Rectal smooth muscle tissue (tissue), 1 donor: ENCODE results near the gene ZNF512.
"Not testable (repeated sequence)": the region's sequence is repeated elsewhere in the genome, so short reads cannot be mapped to it uniquely, and the experiment has no call there.

Source experiments
- H3K27ac ChIP-seq: one replicate; pipeline ENCODE4 v1.7.0; 2013; ENCODE audit warnings: low read depth, low read length, inconsistent platforms
- H3K27me3 ChIP-seq: one replicate; pipeline ENCODE4 v1.7.0; 2013; ENCODE audit warnings: low read length; ENCODE audit not compliant: control insufficient read depth, insufficient read depth
- H3K36me3 ChIP-seq: one replicate; pipeline ENCODE4 v1.7.0; 2013; ENCODE audit warnings: low read length; ENCODE audit not compliant: control insufficient read depth, insufficient read depth
- H3K4me1 ChIP-seq: one replicate; pipeline ENCODE4 v1.7.0; 2013; ENCODE audit warnings: low read length; ENCODE audit not compliant: control insufficient read depth, insufficient read depth
- H3K4me3 ChIP-seq: one replicate; pipeline ENCODE4 v1.7.0; 2013; ENCODE audit warnings: low read length
- H3K9ac ChIP-seq: one replicate; pipeline ENCODE4 v1.7.0; 2013; ENCODE audit warnings: low read length

The ZNF512 gene

DNA sequence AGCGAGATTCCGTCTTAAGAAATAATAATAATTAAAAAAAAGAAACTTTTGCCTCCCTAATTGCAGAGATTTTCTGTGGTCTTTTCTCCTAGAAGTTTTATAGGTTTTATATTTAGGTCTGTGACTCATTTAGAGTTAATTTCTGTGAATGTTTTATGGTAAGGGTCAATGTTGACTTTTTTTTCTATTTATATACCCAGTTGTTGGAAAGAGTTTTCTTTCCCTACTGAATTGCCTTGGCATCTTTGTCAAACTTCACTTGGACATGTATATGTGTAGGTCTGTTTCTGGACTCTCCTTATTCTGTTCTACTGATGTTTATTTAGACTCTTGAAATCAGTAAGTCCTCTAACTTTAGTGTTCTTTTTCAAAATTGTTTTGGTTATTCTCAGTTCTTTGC, 5.5 kb downstream of the ZNF512 start:
- Histone ChIP-seq H3K4me3 (no peak overlapping the region), H3K4me1 (peaks cover 9% of the 10 kb centered on the region), H3K9ac (no peak overlapping the region), H3K27me3 (no peaks in the 10 kb centered on the region), H3K27ac (no peak overlapping the region), H3K36me3 (no peaks in the 10 kb centered on the region)

GRCh38 chr2:27591745-27592144, 8.9 kb downstream of the ZNF512 start:
- Histone ChIP-seq H3K27me3 (no peaks in the 10 kb centered on the region), H3K4me1 (no peaks in the 10 kb centered on the region), H3K9ac (no peak overlapping the region), H3K4me3 (no peak overlapping the region), H3K36me3 (no peaks in the 10 kb centered on the region), H3K27ac (no peak overlapping the region)

DNA sequence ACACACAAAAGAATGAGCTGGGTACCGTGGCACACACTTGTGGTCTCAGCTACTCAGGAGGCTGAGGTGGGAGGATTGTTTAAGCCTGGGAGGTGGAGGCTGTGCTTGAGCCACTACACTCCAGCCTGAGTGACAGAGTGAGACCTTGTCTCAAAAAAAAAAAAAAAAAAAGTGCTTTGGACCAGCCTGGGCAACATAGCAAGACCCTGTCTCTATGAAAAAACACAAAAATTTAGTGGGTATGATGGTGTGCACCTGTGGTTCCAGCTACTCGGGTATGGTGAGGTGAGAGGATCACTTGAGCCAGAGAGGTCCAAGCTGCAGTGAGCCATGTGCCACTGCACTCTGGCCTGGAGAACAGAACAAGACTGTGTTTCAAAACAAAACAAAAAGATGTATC, 10.4 kb downstream of the ZNF512 start:
- no peak overlapping the region for H3K4me3 ChIP-seq
- H3K9ac ChIP-seq: no peak overlapping the region
- H3K27ac ChIP-seq: no peak overlapping the region
- H3K27me3 ChIP-seq: no peaks in the 10 kb centered on the region
- H3K4me1 ChIP-seq: no peaks in the 10 kb centered on the region
- no peaks in the 10 kb centered on the region for H3K36me3 ChIP-seq

DNA sequence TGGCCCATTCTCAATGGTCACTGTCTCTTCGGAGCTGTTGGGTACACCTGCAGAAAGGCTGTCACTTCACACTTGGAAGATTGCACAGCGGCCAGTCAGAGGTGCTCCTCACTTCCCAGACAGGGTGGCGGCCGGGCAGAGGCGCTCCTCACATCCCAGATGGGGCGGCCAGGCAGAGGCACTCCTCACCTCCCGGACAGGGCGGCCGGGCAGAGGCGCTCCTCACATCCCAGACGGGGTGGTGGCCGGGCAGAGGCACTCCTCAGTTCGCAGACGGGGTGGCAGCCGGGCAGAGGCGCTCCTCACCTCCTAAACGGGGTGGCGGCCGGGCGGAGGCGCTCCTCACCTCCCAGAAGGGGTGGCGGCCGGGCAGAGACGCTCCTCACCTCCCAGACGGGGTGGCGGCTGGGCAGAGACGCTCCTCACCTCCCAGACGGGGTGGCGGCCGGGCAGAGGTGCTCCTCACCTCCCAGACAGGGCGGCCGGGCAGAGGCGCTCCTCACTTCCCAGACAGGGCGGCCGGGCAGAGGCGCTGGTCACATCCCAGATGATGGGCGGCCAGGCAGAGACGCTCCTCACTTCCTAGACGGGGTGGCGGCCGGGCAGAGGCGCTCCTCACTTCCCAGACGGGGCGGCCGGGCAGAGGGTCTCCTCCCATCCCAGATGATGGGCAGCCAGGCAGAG, 11.3 kb downstream of the ZNF512 start:
- H3K27me3 ChIP-seq, H3K27ac ChIP-seq, H3K9ac ChIP-seq, H3K4me1 ChIP-seq, H3K4me3 ChIP-seq, H3K36me3 ChIP-seq: not testable (repeated sequence)

- H3K4me1 ChIP-seq, H3K36me3 ChIP-seq, H3K9ac ChIP-seq, H3K27ac ChIP-seq, H3K4me3 ChIP-seq, H3K27me3 ChIP-seq: not testable (repeated sequence)
Measured at GRCh38 chr2:27595412-27595811, 12.6 kb downstream of the ZNF512 start.

- no peak overlapping the region for H3K27ac ChIP-seq
- H3K9ac ChIP-seq: no peak overlapping the region
- H3K4me1 ChIP-seq: no peaks in the 10 kb centered on the region
- no peaks in the 10 kb centered on the region for H3K27me3 ChIP-seq
- H3K4me3 ChIP-seq: no peak overlapping the region
- peaks cover 11% of the 10 kb centered on the region for H3K36me3 ChIP-seq
Measured at GRCh38 chr2:27596627-27597026, 13.8 kb downstream of the ZNF512 start.

DNA sequence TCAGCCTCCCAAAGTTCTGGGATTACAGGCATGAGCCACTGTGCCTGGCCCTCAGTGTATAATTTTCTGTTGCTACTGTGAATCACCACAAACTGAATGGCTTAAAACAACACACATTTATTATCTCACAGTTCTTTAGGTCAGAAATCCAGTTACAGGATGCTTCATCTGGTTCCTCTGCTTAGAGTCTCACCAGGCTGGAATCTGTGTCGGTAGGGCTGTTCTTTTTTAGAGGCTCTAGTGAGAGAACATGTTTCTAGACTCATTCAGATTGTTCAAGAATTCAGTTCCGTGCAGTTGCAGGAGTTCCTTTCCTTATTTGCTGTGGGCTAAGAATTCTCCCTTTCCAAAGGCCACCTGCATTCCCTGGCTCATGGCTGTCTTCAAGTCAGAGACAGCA, 23.8 kb downstream of the ZNF512 start:
- Histone ChIP-seq H3K36me3 (peaks cover 7% of the 10 kb centered on the region), H3K27ac (no peak overlapping the region), H3K9ac (no peak overlapping the region), H3K4me3 (no peak overlapping the region), H3K4me1 (no peaks in the 10 kb centered on the region), H3K27me3 (no peaks in the 10 kb centered on the region)

DNA sequence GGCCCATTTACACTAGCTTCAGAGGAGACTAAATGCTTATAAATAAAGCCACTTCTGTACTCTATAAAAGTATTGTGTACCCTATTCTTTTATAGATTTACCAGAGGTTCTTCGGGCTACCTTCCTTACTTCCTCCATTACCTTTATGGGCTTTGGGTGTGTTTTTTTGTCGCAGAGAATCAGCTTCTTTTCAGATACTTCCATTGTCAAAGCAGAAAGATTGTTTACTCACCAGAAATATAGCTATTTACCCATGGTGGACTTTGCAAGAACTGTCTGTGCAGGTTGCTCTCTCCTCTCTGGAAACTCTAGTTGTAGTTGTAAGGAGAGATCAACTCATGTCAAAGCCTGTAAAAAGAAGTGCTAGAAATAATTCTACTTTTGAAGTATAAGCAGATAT, 31.1 kb downstream of the ZNF512 start:
- Histone ChIP-seq H3K27ac (no peak overlapping the region), H3K36me3 (peaks cover 19% of the 10 kb centered on the region), H3K4me3 (no peak overlapping the region), H3K27me3 (no peaks in the 10 kb centered on the region), H3K9ac (no peak overlapping the region), H3K4me1 (no peaks in the 10 kb centered on the region)

DNA sequence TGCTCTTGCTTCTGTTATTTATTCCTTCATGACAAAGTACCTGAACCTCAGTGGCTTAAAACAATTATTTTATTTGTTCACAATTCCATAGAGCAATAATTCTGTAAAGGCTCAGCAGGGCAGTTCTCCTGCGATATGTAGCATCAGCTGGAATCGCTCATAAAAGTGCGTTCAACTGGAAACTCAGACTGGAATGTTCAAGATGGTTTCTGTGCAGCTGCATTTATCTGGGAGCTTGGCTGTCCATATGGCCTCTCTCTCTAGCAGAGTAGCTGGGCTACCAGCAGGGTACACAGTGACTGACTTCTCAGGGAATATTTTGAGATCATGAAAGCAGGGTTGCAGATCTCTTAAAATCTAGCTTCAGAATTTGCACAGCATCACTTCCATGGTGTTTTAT, 32.5 kb downstream of the ZNF512 start:
- Histone ChIP-seq H3K4me1 (no peaks in the 10 kb centered on the region), H3K9ac (no peak overlapping the region), H3K27ac (no peak overlapping the region), H3K27me3 (no peaks in the 10 kb centered on the region), H3K36me3 (peaks cover 19% of the 10 kb centered on the region), H3K4me3 (no peak overlapping the region)

DNA sequence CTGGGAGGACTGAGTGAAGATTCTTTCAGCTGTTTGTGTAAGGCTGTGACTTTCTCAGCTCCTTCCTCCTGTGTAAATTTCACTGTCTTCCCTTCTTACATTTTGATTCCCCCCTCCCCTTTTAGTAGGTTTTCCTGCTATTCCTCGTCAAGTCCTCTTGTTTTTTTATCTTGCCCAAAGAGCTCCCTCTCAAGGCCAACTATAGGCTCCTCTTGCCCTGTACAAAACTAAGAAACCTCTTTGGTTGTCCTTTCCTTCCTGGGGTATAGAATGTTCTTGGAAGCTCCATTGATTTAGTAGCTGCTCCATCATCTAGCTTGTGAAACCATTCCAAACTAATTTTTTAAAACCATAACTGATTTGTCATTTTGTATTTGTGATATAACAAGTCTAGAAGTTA, 38.7 kb downstream of the ZNF512 start:
- no peak overlapping the region for H3K4me3 ChIP-seq
- H3K27ac ChIP-seq: no peak overlapping the region
- H3K36me3 ChIP-seq: peaks cover 21% of the 10 kb centered on the region
- no peaks in the 10 kb centered on the region for H3K4me1 ChIP-seq
- H3K27me3 ChIP-seq: no peaks in the 10 kb centered on the region
- H3K9ac ChIP-seq: no peak overlapping the region

GRCh38 chr2:27622921-27623384, 40.1 kb downstream of the ZNF512 start:
- peaks cover 2% of the 10 kb centered on the region for H3K4me1 ChIP-seq
- H3K36me3 ChIP-seq: peaks cover 10% of the 10 kb centered on the region
- H3K4me3 ChIP-seq: no peak overlapping the region
- H3K27ac ChIP-seq: no peak overlapping the region
- no peak overlapping the region for H3K9ac ChIP-seq
- H3K27me3 ChIP-seq: no peaks in the 10 kb centered on the region

- Histone ChIP-seq H3K36me3 (peaks cover 10% of the 10 kb centered on the region), H3K27me3 (no peaks in the 10 kb centered on the region), H3K9ac (no peak overlapping the region), H3K4me3 (no peak overlapping the region), H3K27ac (no peak overlapping the region), H3K4me1 (peaks cover 5% of the 10 kb centered on the region)
Measured at GRCh38 chr2:27624943-27625342, 42.1 kb downstream of the ZNF512 start.

GRCh38 chr2:27626323-27626722, 43.5 kb downstream of the ZNF512 start:
- not testable (repeated sequence) for H3K9ac ChIP-seq, H3K27ac ChIP-seq, H3K36me3 ChIP-seq, H3K4me3 ChIP-seq, H3K27me3 ChIP-seq, H3K4me1 ChIP-seq
